Mucosa of descending colon (tissue), 3 donors: Measurements from ENCODE around the gene SRBD1. TPM values are rescaled to one million over a fixed set of nuclear protein-coding genes. Genes with fewer than 3 reads are reported as not detected.

Experiments
- ATAC-seq: fragments of 200-7000 bp; cut with Tn5 transposase; one replicate; pipeline ENCODE4 v1.9.1; 2020; ENCODE audit warnings: mild to moderate bottlenecking, moderate library complexity
- DNase-seq, 3 donors: peaks; one replicate each; pipeline ENCODE4 v3.0.0-alpha.2; 2020
- H3K36me3 ChIP-seq: fragments of 200-600 bp; one replicate; pipeline ENCODE4 v1.8.0; 2021; ENCODE audit warnings: low read depth, mild to moderate bottlenecking
- H3K4me1 ChIP-seq: fragments of 200-600 bp; one replicate; pipeline ENCODE4 v1.8.0; 2021; ENCODE audit warnings: low read depth, mild to moderate bottlenecking
- H3K4me3 ChIP-seq: fragments of 200-600 bp; one replicate; pipeline ENCODE4 v1.8.0; 2021; ENCODE audit warnings: mild to moderate bottlenecking
- H3K9me3 ChIP-seq: fragments of 200-600 bp; one replicate; pipeline ENCODE4 v1.8.0; 2021; ENCODE audit warnings: mild to moderate bottlenecking
- intact Hi-C, 2 donors: fragments of 100-400 bp; cut with DNase I in 1 of 2; cut with micrococcal nuclease in 1 of 2; formaldehyde crosslinking; loops; one replicate each; pipeline versions ENCODE4 v1.11.0 to v1.11.1; 2022; cut with DNase I, micrococcal nuclease
- total RNA-seq, 3 donors: library from RNA; stranded (reverse); fragmentation: NEBNext Ultra II Directional in 2 of 3; extraction: Animal tissue kit (Norgen Biotek cat#: 25700) in 2 of 3; gene quantifications; one replicate each; pipeline versions ENCODE4 v1.2.1 to v1.2.4, GENCODE V29; 2021 to 2023
- TF ChIP-seq, protein P1 (sequence below): fragments of 200-600 bp; IDR thresholded peaks from one replicate; pipeline ENCODE4 v1.8.0; 2022; ENCODE audit warnings: antibody characterized with exemption, mild to moderate bottlenecking
- donor health status: DM: no; HTN: no; CAD: no; lungs with moderate emphysema.
- donor health status: DM: no; HTN: no; CAD: no.
- donor health status: DM: no; HTN: yes; CAD: no.

Gene SRBD1
- total RNA-seq, 3 donors from 2014 or later: 17.2 to 20.9 (median 17.3) TPM

DNA sequence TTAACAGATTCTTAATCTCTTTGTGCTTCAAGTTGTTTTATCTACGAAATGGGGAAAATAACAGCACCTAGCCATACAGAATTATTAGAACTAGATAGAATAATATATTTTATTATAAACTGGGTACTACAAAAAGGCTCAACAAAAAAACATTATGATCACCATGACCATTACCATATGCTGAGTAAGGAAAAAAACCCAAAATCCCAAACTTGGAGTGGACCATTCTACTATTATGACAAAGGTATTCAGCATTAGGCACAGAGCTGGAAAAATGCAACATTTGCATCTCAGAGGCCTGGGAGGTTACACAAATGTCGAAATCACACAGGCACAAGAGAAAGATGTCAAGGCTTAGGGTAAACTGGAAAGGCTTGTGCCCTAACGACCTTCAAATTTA is 162.8 kb downstream of the SRBD1 start:
- H3K36me3 ChIP-seq: no peaks in the 10 kb centered on the region
- TF ChIP-seq, protein P1, sequence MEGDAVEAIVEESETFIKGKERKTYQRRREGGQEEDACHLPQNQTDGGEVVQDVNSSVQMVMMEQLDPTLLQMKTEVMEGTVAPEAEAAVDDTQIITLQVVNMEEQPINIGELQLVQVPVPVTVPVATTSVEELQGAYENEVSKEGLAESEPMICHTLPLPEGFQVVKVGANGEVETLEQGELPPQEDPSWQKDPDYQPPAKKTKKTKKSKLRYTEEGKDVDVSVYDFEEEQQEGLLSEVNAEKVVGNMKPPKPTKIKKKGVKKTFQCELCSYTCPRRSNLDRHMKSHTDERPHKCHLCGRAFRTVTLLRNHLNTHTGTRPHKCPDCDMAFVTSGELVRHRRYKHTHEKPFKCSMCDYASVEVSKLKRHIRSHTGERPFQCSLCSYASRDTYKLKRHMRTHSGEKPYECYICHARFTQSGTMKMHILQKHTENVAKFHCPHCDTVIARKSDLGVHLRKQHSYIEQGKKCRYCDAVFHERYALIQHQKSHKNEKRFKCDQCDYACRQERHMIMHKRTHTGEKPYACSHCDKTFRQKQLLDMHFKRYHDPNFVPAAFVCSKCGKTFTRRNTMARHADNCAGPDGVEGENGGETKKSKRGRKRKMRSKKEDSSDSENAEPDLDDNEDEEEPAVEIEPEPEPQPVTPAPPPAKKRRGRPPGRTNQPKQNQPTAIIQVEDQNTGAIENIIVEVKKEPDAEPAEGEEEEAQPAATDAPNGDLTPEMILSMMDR: no peak
- H3K4me1 ChIP-seq: no peaks in the 10 kb centered on the region
- no peaks in the 10 kb centered on the region for H3K9me3 ChIP-seq
- DNase-seq: no peak
- intact Hi-C loops: no loop called here
- ATAC-seq: no peak
- no peak overlapping the region for H3K4me3 ChIP-seq

DNA sequence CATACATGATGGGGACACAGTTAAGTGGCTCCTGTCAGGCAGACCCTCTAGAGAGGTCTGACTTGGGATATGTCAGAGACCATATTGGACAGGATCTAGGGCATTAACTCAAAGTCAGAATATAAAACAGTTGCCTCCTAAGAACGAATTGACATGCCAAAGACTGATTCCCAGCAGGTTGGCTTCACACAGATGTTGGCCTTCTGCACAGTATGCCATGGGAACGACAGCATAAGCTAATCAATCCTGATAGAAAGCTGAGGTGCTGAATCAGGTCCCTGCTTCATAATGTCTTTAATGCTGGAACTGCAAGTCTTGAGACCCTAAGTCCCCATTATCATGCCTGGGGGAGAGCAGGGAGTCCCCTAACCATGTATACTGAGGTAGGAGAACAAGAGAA is 165.1 kb downstream of the SRBD1 start:
- TF ChIP-seq, protein P1: no peak

DNA sequence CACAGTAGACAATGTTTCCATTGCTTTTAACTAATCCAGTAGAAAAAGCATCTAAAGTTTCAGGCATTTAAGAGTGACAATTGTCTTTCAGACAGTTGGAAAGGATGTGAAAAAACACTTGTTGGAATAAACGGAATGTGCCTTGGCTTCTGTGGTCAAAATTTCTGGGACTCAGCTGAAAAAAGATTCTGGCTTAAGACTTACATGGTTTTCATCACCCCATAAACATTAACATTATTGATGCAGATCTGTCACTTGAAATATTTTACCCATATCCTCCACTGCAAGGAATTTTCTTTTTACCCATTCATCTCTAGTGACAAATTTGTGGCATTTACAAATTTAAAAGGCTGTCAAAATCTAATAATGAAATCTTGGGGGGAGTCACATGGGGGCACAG is 166.0 kb downstream of the SRBD1 start:
- no peak for ATAC-seq
- Histone ChIP-seq H3K9me3 (no peaks in the 10 kb centered on the region), H3K4me3 (no peak overlapping the region), H3K36me3 (no peaks in the 10 kb centered on the region), H3K4me1 (no peaks in the 10 kb centered on the region)
- intact Hi-C loops: no loop called here
- no peak for DNase-seq
- TF ChIP-seq, protein P1: no peak

More for the DNA sequence above, 165.1 kb downstream of the SRBD1 start:
- H3K4me1 ChIP-seq: no peaks in the 10 kb centered on the region
- H3K36me3 ChIP-seq: no peaks in the 10 kb centered on the region
- H3K9me3 ChIP-seq: no peaks in the 10 kb centered on the region
- ATAC-seq (no peak), DNase-seq (no peak)
- intact Hi-C loops: no loop called here
- H3K4me3 ChIP-seq: no peak overlapping the region

DNA sequence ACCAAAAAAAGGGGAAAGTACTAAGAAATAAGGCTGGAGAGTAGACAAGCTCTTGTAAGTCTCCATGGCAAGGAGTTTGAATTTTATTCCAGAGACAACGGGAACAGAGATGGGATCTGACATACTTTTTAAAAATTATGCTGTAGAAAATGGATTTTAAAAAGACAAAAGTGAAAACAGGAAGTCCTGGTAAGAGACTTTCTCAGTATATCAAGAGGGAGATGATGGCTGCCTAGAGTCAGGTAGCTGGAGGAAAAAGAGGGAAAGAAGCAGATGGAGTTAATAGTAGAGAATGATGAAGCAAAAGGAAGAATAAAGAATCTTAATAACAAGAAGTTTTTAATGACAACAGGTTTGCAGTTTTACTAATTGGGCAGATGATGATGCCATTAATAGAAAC is 168.1 kb downstream of the SRBD1 start:
- H3K36me3 ChIP-seq: no peaks in the 10 kb centered on the region
- TF ChIP-seq, protein P1: no peak
- intact Hi-C loops: no loop called here

DNA sequence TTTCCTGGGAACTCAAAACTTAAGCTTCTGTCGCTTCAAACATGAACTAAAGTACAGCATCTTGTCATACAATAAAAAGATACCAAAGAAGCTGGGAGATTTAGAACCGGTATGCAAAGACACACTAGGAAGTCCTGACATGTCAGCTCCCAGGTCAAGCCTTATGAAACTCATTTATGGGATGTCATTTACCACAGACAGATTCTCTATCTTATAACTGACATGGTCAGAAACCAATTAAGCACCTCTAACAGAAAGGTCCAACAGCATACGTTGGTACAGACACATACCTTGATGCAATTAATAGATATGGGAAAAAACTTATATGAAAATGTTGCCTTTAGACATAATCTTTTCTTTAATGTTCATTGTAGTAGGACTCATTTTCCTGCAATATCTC is 169.0 kb downstream of the SRBD1 start:
- ATAC-seq (no peak), DNase-seq (no peak)
- Histone ChIP-seq H3K9me3 (no peaks in the 10 kb centered on the region), H3K4me1 (peaks cover 7% of the 10 kb centered on the region), H3K4me3 (no peak overlapping the region), H3K36me3 (no peaks in the 10 kb centered on the region)
- TF ChIP-seq, protein P1: no peak
- intact Hi-C loops: no loop called here

More for the DNA sequence above, 168.1 kb downstream of the SRBD1 start:
- DNase-seq (no peak), ATAC-seq (no peak)
- Histone ChIP-seq H3K4me3 (no peak overlapping the region), H3K4me1 (peaks cover 7% of the 10 kb centered on the region), H3K9me3 (no peaks in the 10 kb centered on the region)

DNA sequence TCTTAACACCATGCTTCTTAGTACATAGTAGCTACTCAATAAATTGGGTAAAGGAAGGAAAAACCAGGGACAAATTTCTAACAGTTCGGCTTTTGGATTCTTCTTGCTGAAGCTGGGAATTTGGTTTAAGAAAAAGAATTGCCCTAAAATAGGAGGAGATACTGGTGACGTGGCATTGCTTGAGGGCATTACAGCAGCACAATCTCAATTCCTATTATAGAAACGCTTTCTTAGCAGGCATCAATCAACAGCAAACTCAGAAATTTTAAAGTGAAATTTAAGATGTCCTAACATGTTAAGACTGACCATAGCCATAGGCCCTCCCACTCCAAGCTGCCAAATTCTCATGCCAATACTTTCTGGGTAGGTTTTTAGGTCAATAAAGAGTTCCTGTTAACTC is 169.5 kb downstream of the SRBD1 start:
- intact Hi-C loops: no loop called here
- Histone ChIP-seq H3K9me3 (no peaks in the 10 kb centered on the region), H3K36me3 (no peaks in the 10 kb centered on the region), H3K4me1 (peaks cover 7% of the 10 kb centered on the region), H3K4me3 (no peak overlapping the region)
- ATAC-seq (no peak), DNase-seq (no peak)
- TF ChIP-seq, protein P1: no peak
